DMS 273 treated with DMSO at 0.1 percent for 48 hours (cell line): ENCODE data around the gene RNF112.
"Not testable (repeated sequence)": the region's sequence is repeated elsewhere in the genome, so short reads cannot be mapped to it uniquely, and the experiment has no call there.

Source experiments
- DNase-seq: peaks from one replicate; lab custom pipeline; 2025; lab: John Stamatoyannopoulos, UW

Gene RNF112

DNA sequence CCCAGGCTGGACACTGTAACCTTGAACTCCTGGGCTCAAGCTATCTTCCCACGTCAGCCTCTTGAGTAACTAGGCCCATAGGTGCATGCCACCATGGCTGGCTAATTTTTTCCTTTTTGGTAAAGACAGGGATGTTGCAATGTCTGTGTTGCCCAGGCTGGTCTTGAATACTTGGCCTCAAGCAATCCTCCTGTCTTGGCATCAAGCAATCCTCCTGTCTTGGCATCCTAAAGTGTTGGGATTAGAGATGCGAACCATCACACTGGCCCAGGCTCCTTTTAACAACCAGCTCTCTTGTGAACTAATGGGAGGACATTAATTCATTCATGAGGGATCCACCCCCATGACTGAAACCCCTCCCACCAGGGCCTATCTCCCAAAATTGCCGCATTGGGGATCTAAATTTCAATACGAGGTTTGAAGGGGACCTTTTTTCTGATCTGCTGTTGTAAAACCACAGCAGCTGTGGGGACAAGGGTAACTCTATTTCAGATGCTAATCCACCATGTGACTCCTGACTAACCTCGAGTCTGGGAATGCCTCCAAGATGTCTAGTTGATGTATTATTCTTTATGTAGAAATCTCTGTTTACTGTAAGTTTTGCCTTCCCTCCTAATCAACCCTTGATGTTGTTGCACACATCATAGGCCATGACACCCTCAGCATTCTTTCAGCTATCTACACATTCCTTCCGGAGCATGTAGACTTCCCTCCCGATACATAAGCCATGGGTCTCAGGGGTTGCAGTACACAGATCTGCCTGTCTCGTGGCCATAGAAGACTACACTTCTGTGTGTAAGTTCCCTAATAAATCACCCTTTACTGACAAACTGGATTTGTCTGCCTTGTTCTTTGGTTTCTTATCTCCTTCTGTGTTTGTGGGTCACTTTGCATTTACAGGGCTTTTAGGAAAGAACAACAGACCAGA is 37.6 kb downstream of the RNF112 start:
- no peak for DNase-seq

DNA sequence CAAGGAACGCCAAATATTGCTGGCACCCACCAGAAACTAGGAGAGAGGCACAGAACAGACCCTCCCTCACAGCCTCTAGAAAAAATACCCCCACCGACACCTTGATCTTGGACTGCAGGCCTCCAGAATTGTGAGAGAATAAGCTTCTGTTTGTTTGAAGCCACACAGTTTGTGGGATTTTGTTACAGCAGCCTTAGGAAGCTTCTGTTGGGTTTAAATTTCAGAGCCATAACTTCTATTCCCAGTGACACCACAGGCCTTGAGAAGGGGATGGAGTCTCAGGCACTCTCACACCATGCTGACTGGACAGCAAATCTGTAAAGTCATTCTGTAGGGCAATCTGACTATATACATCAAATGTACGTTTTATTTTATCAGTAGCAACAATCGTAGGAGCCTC is 38.6 kb downstream of the RNF112 start:
- DNase-seq, result no peak

DNA sequence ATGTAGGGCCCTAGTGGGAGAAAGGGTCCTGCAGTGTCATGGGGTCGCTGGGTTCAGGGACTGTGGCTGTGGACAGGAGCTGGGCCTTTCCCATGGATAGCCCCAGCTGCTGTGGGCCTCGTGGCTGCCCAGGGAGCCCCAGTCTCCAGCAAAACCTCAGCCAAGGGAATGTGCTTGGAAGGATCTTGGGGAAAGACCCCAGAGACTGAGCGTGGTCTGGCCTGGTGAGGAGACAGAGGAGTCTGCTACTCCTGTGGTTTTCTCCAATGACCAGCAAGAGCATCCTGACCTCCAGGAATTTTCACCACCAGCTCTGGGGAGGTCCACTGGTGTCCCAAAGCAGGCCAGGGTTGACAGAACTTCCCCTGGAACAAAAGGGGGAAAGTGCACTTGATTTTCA is 42.3 kb downstream of the RNF112 start:
- DNase-seq, result no peak

DNA sequence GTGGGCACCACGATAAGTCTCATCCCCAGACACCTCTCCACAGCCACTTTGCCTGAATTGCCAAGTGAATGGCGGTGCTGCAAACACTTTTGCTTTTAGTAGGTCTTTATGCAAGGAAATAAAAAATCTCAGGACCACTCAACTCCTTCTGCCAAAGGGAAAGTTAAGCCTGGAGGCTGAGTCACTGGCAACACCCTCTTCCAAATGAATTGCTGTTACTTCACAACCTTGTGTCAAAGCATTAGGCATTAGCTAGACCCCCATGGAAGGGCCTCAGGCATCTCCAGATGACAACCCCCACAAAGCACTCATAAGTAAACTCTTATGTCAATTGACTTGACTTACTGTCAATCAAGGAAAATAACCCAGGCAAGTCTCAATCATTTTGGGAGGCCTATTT is 43.0 kb downstream of the RNF112 start:
- no peak for DNase-seq

DNA sequence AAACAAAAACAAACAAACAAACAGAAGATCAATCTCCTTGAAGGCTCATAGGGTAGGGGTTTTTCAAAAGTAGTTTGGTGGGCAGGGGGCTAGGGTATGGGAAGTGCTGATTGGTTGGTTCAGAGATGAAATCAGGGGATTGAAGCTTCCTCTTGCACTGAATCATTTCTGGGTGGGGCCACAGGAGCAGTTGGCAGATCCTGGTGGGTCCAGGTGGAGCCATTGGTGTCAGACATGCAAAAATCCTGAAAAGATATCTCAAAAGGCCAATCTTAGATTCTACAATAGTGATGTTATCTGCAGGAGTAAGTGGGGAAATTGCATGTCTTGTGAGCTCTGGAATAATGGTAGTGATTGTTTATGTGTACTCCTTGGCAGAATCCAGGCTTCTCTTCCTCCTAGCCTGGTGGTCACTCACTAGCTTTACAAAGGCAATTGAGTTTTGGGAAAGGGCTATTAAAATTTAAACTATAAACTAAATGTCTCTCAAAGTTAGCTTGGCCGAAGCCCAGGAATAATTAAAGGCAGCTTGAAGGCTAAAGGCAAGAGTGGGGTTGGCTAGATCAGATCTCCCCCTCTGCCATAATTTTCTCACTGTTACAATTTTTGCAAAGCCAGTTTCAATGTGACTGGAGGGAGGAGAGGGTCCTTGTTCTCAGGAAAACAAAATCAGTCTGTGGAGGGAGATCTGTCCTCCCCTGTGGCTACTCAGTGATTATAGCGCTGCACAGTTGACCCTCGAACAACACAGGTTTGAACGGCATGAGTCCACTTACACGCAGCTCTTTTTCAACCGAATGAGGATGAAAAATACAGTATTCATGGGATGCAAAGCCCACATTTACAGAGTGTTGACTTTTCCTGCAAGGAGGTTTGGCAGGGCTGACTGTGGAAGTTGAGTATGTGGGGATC is 45.2 kb downstream of the RNF112 start:
- DNase-seq, result no peak

DNA sequence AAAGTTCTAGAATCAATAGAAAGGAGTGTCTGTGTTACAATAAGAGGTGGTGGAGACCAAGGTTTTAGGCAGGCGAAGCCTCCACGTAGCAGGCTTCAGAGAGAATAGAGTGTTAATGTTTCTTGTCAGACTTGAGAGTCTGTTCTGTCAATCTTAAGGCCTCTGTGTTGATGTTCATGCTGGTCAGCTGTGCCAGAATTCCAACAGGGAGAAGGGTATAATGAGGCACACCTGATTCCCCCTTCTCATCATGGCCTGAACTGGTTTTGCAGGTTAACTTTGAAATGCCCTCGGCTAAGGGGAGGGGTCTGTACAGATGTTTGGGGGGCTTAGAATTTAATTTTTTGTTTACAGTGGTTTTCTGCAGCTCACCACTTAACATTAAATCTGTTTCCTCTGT is 46.0 kb downstream of the RNF112 start:
- DNase-seq, result no peak

- DNase-seq, result no peak
Observed at GRCh38 chr17:19457830-19458271, 46.8 kb downstream of the RNF112 start.

- not testable (repeated sequence) for DNase-seq
Observed at GRCh38 chr17:19458481-19458880, 47.4 kb downstream of the RNF112 start.

DNA sequence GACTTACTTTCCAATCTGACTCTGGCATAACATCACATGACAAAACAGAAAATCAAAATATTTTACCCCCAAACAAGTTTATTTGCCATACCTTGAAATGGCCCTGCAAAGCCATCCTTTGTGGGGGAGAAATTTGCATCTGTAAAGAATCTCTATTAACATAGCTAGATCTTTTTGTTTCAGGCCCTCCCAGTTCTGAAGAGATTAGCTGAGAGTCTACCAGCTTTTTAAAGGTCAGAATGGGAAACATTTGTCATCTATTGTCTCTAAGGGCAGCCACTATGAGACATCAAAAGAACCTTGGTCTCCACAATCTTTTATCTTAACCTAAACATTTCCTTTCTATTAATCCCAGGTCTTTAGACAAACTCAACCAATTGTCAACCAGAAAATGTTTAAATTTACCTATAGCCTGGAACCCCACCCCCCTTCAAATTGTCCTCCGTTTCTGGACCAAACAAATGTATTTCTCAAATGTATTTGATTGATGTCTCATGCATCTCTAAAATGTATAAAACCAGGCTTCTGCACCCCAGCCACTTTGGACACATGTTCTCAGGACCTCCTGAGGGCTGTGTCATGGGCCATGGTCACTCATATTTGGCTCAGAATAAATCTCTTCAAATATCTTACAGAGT is 48.1 kb downstream of the RNF112 start:
- DNase-seq, result not testable (repeated sequence)

DNA sequence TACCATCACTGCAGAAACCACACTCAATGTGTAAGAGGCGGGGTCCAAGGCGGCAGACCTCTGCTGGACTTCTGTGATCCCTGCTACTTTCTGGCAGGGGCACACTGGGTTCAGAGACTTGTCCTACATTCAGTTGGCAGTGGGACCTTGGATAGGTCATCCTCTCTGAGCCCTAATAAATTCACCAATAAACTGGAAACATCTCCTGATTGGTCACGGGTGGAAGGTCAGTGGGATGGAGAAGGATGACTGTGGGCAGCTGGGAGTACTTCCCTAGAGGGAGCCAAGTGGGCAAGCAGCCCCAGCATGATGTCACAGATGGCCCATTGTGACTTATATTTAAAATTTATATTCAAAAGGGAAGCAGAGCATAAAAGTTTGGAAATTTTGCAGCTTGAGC is 49.7 kb downstream of the RNF112 start:
- no peak for DNase-seq

DNA sequence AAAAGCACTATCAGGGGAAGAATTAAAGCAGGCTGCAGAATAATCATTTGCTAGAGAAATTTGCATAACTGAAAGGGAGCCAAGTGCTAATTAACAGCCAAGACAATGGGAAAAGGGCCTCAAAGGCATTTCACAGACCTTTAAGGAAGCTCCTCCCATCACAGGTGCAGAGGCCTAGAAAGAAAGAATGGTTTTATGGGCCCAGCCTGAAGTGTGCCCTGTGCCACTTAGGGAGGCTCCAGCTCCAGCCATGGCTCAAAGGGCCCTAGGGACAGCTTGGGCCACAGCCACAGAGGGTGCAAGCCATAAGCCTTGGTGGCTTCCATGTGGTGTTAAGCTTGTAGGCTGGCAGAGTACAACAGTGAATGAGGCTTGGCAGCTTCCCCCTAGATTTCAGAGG is 50.1 kb downstream of the RNF112 start:
- no peak for DNase-seq

- DNase-seq, result no peak
Observed at GRCh38 chr17:19461681-19462080, 50.6 kb downstream of the RNF112 start.

GRCh38 chr17:19462456-19463035 is 51.5 kb downstream of the RNF112 start:
- not testable (repeated sequence) for DNase-seq

DNA sequence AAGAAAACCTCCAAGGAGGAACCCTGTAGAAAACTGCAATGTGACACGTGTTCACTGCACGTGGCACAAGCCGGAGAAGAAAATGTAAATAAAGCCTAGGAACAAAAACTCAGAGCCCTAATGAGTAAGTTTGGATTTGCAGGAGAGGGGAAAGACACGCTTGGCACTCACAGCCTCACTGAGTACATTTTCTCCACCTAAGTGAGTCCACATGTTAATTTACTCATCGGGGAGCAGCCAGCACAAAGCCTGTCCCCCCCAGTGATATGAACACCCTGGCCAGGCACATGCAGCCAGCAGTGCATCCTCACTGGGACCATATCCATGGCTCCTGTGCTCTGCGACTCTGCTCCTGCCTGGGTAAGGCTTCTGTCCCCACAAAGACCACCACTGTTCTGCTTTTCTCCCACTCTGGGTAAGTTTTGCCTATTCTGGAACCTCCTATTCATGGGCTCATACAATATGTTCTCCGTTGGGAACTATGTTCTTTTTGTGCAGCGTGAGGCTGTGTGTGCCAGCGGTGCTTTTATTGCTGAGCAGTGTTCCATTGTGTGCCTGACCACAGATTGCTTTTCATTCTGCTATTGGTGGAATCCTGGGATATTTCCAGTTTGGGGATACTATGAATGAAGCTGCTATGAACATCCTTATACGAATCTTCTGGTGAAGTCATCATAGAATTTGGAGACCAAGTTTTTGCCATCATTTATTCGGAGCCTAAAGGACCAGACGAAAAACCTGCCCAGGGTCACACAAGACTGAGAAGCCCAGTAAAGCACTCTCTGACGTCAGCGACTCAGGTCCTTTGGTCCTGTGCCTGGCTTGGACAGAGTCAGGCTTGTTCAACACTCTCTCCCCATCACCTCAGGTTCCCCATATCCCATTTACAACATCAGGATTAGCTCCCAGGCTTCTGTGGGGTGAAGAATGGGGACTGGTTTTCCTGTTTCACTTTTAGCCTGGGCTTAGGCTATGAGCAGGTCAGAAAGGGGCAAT is 53.3 kb downstream of the RNF112 start:
- no peak for DNase-seq
